ENCODE results near the gene ITFG2.

The ITFG2 gene

GRCh38 chr12:2795291-2796186 lies 16.9 kb upstream of the ITFG2 start:
- peak; percentile 61 for DNase-seq (ENCODE audit: low read depth)

GRCh38 chr12:2796187-2796666 lies 16.2 kb upstream of the ITFG2 start:
- no peak for DNase-seq (ENCODE audit: low read depth)

GRCh38 chr12:2797721-2798418 lies 14.6 kb upstream of the ITFG2 start:
- no peak for DNase-seq (ENCODE audit: low read depth)

- DNase-seq (ENCODE audit: low read depth): no peak
These were observed 12.4 kb upstream of the ITFG2 start for GRCh38 chr12:2800046-2800570.

GRCh38 chr12:2801044-2801783 lies 11.3 kb upstream of the ITFG2 start:
- DNase-seq (ENCODE audit: low read depth): no peak

- DNase-seq (ENCODE audit: low read depth): no peak
These were observed 8.7 kb upstream of the ITFG2 start for GRCh38 chr12:2803635-2804392.

GRCh38 chr12:2804393-2805142 lies 7.9 kb upstream of the ITFG2 start:
- DNase-seq (ENCODE audit: low read depth): no peak

- no peak for DNase-seq (ENCODE audit: low read depth)
These were observed 7.3 kb upstream of the ITFG2 start for GRCh38 chr12:2805143-2805520.

- no peak for DNase-seq (ENCODE audit: low read depth)
These were observed 5.8 kb upstream of the ITFG2 start for GRCh38 chr12:2806700-2807099.

- no peak for DNase-seq (ENCODE audit: low read depth)
These were observed 667 bp upstream of the ITFG2 start for GRCh38 chr12:2811801-2812200.

- peak; percentile 35 for DNase-seq (ENCODE audit: low read depth)
These were observed 1.0 kb downstream of the ITFG2 start for GRCh38 chr12:2813214-2814185.

GRCh38 chr12:2819810-2820209 lies 7.3 kb downstream of the ITFG2 start:
- no peak for DNase-seq (ENCODE audit: low read depth)

- no peak for DNase-seq (ENCODE audit: low read depth)
These were observed 8.0 kb downstream of the ITFG2 start for GRCh38 chr12:2820432-2820831.

GRCh38 chr12:2823483-2823882 lies 11.0 kb downstream of the ITFG2 start:
- no peak for DNase-seq (ENCODE audit: low read depth)

GRCh38 chr12:2824541-2824940 lies 12.1 kb downstream of the ITFG2 start:
- DNase-seq (ENCODE audit: low read depth): no peak

GRCh38 chr12:2825132-2825531 lies 12.7 kb downstream of the ITFG2 start:
- DNase-seq (ENCODE audit: low read depth): no peak

GRCh38 chr12:2826036-2826435 lies 13.6 kb downstream of the ITFG2 start:
- no peak for DNase-seq (ENCODE audit: low read depth)

- no peak for DNase-seq (ENCODE audit: low read depth)
These were observed 14.4 kb downstream of the ITFG2 start for GRCh38 chr12:2826721-2827515.

- DNase-seq (ENCODE audit: low read depth): no peak
These were observed 16.8 kb downstream of the ITFG2 start for GRCh38 chr12:2829275-2829674.
